GM19452 (cell line): ENCODE results near the gene CD209.

Experiments
- ATAC-seq: cut with Tn5 transposase; IDR thresholded peaks from one replicate; pipeline ENCODE4 v1.9.1; 2021; ENCODE audit not compliant: unreplicated experiment

Gene CD209

DNA sequence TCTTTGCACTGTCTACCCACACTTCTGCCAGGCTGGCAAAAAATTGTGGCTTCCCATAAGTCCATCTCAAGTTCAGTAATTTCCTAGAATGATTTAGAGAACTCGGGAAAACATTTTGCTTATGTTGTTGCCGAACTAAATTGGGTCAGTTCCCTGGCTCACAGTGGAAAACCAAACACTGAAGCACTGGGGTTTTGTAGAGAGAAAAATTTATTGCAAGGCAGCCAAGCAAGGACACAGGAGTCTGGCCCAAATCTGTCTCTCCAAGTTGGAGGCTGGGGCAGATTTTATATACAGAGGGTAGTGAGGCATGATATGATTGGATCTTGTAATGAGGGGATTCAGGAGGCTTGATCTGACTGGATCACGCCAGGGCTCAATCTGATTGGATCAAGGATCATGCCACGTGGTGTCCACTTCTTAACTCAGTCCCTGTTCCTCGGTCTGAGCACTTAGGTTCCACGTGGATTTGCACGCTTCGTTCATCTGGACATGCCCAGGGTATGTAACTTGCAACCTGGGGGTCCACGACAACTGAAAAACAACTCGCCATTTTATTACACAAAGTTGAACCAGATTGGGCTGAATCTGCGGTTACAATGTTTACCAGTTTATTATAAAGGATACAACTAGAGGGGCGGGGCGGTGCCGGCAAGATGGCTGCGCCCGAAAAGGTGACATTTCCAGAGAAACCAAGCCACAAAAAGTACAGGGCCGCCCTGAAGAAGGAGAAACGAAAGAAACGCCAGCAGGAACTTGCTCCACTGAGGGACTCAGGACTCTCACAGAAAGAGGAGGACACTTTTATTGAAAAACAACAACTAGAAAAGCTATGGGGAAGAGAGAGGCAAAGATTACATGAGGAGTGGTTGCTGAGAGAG lies 7.3 kb downstream of the CD209 start:
- ATAC-seq = no peak

DNA sequence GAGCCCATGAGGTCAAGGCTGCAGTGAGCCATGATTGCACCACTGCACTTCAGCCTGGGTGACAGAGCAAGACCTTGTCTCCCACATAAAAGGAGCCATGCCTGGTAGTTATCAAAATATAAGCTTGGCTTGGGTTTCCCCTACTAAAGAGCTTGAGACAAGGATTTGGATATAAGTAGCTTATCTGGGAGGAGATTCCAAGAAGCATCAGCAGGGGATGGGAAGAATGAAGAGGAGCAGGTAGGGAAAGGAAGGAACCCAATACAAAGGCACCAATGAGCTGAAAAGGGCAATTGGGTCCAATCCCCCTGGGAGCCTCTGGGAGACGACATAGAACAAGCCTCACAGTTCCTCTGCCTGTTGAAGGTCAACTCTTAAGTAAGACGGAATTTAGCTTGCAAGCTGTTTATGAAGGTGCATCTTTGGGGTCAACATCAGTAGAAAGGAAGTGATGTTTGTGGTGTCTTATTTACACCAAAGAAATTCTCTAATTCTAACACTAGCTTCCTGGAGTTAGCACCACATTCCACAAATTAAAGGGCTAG lies 8.1 kb downstream of the CD209 start:
- no peak for ATAC-seq

DNA sequence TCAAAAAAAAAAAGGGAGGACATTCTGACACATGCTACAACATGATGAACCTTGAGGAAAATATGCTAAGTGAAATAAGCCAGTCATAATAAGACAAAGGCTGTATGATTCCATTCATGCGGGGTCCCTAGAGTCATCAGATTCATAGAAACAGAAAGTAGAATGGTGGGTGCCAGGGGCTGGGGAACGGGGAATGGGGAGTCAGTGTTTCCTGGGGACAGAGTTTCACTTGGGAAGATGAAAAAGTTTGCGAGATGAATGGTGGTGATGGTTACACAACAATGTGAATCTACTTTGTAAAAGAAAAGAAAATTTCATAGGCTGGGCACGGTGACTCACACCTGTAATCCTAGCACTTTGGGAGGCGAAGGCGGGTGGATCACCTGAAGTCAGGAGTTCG lies 9.3 kb downstream of the CD209 start:
- no peak for ATAC-seq

DNA sequence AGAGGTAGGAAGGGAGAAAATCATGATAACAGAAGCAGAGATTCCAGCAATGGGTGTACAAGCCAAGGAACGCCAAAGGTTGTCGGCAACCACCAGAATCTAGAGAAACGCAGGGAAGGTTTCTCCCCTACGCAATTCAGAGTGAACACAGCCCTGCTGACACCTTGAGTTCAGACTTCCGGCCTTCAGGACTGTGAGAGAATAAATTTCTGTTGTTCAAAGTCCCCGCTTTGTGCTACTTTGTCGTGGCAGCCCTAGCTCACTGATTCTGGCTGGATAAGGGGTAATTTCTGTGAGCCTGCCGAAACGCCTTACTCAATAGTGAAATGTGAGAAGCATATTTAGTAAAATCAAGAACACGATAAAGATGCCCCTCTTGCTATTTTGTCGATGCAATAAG lies 10.1 kb downstream of the CD209 start:
- ATAC-seq = no peak

DNA sequence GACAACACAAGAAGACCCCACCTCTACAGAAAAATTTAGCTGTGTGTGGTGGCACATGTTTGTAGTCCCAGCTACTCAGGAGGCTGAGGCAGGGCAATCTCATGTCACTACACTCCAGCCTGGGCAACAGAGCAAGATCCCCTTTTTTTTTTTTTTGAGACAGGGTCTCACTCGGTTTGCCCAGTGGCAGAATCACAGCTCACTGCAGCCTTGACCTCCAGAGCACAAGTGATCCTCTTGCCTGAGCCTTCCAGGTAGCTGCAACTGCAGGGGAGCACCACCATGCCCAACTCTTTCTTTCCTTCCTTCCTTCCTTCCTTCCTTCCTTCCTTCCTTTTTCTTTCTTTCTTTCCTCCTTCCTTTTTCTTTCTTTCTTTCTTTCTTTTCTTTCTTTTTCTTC lies 11.2 kb downstream of the CD209 start:
- ATAC-seq = no peak

DNA sequence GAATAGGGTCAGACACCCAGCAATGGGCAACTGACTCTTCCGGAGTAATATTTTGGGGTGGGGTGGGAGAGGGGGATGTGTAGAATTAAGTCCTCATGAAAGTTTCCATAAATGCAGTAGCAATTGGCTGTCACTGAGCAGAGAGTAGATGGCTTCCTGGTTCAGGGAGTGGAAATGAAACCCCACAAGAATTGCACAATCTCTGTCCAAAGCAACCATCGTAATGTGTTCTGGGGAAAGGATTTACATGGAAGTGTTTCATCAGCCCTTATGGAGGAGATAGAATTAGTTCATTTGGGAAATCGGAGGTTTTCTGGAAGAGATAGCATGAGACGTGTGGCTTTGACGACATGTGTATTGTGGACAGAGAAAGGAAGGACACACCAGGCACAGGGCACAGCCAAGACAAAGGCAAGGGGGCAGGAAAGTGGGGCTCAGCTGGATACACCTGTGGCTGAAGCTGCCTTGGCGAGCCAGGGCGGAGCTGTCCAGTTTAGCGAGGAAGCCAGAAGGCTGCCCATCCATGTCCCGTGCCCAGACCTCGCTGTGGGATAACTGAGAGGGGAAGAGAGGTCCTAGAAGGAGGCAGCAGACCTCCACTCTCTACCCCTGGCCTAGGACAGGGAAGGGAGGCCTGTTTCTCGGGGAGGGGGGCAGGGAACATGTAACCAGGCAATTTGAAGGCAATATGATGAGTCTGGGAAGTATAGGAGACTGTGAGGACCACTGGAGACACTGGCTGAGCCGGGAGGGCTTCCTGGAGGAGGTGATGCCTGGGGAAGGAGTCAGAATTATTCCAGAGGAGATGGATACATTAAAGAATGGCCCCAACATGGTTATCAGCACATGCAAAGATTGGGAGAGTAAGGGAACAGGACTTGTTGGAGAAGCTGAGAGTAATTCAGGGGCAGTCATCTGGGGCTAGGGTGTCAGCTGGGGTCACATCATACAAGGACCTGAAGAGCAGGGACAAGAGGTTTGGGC lies 12.8 kb downstream of the CD209 start:
- no peak for ATAC-seq

DNA sequence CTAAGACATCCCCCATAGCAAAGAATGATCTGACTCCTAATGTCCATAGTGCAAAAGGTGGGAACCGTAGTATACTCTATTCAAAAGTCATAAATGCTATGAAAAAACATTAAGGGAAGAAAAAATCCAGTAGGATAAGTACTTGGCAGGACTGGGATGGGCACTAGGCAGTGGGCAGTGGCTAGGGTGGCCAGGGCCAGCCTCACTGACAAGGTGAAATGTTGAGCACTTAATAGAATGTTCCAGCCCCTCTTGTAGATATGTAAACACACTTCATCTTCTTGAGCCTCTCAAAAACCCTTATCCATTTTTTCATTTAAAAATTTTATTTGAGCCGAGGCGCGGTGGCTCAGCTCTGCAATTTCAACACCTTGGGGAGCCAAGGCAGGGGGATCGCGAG lies 14.0 kb downstream of the CD209 start:
- ATAC-seq = no peak

DNA sequence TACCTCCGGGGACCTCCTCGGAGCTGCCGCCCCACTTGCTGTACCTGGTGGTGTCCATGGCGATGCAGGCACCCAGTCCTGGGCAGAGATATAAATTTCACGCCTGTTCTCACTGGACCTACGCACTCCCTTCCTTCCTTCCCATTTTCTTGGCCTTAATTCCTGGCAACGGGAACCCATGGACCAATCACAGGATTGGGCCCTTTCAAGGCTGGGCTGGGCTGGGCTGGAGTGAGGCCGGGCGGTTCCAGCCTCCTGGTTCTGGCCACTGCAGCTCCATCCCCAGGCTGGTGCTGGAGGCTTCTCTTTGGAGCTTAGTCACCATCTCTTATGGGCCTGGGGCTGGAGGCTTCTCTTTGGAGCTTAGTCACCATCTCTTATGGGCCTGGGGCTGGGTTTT lies 15.3 kb downstream of the CD209 start, which contains the start of gene CLEC4G:
CLEC4G (minus strand) TSS at position 66 of the 400 bp plus-strand sequence; CDS start at position 58, 8 bp downstream.
- no peak for ATAC-seq

DNA sequence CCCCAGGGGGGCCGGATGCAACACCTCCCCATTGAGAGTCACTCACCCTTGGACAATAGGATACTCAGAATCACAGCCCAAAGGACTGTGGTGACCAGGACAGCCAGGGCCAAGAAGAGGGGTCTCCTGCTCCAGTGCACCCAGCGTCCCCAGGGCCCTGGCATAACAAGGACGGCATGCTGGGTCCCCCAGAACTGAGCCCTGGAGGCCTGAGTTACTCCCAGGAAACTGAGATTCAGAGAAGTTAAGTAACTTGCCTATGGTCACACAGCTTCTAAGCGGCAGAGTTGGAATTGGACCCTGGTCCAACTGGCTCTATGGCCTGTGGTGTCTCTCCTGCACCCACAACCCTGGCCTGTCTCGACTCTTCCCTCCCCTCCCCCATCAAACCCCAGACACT lies 15.7 kb downstream of the CD209 start:
- no peak for ATAC-seq

DNA sequence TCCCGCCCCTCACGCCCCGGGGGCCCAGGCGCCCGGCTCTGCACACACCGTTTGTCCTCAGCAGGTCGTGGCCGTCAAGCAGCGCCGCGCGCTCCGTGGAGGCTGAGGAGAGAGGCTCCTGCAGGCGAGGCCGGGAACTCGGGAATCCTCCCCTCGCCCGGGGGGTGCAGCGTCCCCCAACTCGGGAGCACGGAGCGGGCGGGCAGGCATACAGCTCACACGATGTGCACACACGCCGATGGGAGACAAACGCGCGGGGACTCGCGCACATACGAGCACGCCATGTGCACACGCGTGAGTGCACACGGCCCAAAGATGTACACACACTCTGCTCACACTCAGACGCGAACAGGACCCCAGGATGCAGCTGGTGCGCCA lies 16.1 kb downstream of the CD209 start:
- no peak for ATAC-seq

DNA sequence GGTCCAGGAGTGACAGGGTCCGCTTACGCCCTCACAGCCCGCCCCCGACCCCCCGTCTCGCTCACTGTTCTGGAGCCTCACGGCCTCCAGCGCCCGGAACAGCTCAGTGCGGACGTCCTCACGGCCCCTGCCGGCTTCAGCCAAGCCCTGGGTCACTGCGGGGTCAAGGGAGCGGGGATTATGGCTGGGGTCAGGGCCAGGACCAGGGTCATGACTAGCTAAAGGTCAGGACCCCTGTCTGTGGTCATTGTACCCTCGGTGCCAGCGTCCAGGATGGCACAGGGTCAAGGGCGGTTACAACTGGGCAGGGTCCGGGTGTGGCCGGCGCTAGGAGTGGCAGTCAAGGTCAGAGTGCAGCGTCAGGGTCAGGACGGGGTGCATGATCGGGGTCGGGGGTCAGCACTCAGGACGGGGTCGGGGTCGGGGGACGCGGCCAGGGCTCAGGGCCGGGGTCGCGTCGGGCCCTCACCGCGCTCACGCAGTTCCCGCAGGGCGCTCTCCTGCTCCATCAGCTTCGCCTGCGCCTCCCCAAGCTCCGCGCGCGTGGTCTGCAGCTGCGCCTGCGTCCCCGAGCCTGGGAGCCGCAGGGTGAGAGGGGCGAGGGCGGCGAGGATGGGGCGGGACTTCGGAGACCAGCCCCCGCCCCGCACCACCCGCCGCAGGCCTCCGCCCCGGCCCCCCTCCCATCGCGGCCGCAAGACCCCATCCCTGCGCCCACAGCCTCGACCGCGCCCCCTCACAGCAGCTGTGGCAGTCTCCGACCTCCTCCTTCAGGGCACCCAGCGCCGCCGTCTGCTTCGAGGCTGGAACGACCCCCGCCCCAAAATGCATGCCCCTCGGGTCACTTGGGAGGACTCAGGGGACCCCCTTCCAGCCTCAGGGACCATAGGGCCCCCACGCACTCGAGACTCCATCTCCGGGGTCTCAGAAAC lies 16.8 kb downstream of the CD209 start:
- ATAC-seq = no peak

DNA sequence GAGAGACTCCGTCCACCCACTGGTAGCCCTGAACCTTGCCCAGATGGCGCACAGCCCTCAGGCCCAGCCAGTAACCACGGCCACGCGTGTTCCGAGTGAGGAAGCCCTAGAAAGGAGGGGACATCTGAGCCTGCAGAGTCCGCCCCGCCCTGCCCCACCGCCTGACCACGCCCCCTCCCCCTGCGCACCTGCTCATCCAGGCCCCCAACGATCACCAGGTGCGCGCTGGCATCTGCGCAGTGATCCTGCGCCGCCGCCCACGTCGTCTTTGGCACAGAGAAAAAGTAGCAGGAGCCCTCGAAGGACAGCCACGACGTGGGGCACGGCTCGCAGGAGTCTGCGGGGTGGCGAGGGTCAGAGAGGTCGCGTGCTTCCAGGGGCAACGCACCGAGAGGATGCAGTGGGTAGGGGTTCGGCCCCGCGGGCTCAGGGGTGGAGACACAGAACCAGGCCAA lies 17.5 kb downstream of the CD209 start:
- ATAC-seq = no peak

DNA sequence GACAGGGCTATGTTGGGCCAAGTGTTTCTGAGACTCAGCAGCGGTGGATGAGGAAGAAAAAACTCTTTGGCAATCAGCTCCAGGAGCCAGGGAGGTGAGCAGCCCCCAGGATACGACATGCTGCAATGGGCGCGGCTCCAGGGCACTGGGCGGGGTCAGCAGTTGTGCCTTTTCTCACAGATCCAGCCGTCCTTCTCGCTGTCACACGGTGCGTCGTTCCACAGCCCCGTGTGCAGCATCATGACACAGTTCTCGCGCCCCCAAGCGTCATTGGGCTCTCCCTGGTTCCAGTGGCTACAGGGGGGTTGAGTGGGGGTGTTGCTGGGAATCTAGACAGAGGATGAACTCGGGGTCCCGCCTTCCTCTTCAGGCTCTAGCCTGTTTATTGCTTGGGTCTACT lies 18.1 kb downstream of the CD209 start:
- no peak for ATAC-seq

DNA sequence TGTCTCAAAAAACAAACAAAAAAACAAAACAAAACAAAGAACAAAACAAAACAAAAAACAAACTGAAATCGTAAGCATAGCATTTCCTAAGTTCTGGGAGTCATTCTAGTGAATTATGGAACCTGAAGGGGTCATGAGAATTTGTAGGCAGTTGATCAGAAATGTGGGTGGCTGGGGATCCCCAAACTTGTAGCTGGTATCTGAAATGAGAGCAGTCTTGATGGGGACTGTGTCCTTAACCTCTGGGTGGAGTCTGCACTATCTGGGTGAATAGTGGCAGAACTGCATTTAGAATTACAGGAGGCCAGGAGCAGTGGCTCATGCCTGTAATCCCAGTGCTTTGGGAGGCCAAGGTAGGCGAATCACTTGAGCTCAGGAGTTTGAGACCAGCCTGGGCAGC lies 21.5 kb downstream of the CD209 start:
- no peak for ATAC-seq

DNA sequence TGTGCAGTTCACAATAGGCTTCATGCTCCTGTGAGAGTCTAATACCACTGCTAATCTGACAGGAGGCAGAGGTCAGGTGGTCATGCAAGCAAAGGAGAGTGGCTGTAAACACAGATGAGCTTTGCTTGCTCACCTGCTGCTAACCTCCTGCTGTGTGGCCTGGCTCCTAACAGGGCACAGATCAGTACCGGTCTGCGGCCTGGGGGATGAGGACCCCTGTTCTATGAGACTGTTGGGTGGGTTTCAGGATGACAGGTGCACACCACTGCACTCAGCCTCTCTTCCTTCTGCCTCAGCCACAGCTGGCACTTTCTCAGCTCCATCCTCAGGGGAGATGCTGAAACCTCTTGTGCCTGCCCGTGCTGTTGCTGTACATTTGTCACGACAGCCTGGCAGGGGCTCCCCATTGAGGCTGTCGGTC lies 25.1 kb downstream of the CD209 start:
- ATAC-seq = no peak

DNA sequence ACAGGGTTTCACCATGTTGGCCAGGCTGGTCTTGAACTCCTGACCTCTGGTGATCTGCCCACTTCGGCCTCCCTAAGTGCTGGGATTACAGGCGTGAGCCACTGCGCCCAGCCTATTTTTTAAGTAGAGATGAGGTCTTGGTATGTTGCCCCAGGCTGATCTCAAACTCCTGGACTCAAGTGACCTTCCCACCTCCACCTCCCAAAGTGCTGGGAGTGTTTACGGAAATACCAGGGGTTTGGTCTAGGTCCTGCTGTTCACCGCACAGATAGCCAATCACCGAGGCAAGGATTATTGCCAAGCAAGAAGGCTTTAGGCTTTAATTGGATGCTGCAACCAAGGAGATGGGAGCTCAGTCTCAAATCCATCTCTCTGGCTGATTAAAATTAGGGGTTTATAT lies 27.0 kb downstream of the CD209 start:
- no peak for ATAC-seq

DNA sequence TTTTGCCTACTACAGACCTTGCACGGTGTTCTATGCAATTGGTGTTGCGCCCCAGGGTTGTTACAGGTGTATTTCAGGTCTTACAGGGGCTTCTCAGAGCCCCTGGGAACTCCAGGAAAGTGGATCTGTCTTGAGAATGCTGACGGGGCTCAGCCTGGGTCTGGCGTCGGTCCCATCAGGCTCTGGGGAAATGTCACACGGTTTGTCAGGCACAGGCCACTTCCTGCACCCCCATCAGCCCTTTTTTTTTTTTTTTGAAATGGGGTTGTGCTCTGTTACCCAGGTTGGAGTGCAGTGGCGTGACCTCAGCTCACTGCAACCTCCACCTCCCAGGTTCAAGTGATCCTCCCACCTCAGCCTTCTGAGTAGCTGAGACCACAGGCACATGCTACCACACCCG lies 28.7 kb downstream of the CD209 start:
- no peak for ATAC-seq

DNA sequence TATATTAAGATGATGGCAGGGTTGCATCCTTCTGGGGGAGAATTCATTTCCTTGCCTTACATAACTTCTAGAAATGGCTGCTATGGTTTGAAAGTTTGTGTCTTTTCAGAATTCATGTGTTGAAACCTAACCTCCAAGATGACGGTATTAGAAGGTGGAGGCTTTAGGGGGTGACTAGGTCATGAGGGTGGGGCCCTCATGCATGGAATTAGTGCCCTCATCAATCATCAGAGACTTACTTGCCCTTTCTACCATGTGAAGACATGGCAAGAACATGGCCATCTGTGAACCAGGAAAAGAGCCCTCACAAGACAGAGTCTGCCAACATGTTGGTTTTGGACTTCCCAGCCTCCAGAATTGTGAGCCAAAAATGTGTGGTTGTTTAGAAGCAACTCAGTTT lies 30.6 kb downstream of the CD209 start:
- no peak for ATAC-seq

DNA sequence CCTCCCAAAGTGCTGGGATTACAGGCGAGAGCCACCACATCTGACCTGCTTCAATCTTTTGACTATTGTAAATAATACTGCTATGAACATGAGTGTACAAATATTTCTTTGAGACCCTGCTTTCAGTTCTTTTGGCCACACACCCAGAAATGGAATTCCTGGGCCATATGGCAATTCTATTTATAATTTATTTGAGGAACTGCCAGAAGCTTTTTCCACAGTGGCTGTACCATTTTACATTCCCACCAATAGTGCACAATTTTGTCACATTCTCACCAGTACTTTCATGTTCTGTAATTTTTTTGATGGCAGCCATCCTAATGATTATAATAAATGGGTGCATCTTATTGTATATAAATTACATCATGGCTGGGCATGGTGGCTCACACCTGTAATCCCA lies 31.7 kb downstream of the CD209 start:
- ATAC-seq = no peak

DNA sequence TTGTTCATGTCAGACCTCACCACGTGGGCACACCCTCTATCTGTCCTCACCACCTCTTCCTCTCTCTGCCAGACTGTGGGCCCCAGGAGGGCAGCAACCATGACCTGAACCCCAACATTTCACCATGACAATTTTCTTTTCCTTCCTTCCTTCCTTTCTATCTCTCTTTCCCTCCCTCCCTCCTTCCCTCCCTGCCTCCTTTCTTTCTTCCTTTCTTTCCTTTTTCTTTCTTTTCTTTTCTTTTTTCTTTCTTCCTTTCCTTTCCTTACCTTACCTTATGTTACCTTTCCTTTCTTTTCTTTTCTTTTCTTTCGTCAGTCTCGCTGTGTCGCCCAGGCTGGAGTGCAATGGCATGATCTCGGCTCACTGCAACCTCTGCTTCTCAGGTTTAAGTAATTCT lies 36.7 kb downstream of the CD209 start:
- ATAC-seq = no peak
